PC-3 (cell line): ENCODE data around the gene PTGS1.

ENCODE experiments used
- EZH2phosphoT487 ChIP-seq: fragments of 300-600 bp; sonication (generic); IDR thresholded peaks from 2 replicates; pipeline ENCODE4 v1.6.1; 2018; ENCODE audit warnings: mild to moderate bottlenecking, antibody characterized with exemption, low read length, borderline replicate concordance
- TF ChIP-seq, protein P1 (sequence below): fragments of 300-600 bp; sonication (generic); conservative IDR thresholded peaks from 2 replicates; pipeline ENCODE4 v1.5.1; 2017; ENCODE audit warnings: antibody characterized with exemption, low read depth, mild to moderate bottlenecking, low read length

DNA sequence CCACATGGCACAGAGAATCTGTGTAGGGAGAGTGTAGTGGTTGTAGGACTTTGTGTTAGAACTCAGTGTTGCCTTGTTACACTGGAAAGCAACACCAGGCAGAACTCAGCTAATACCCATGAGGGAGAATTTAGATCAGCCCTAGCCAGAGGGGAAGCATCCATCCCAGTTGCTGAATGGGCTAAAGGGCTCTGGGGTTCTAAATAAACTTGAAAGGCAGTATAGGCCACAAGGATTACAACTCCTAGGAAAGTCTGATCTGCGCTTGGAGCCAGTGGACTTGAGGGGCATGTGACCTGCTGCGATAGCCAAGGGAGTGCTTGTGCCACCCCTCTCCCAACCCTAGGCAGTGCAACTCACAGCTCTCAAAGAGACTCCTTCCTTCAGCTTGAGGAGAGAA lies 26.9 kb downstream of the PTGS1 start:
- TF ChIP-seq, protein P1, sequence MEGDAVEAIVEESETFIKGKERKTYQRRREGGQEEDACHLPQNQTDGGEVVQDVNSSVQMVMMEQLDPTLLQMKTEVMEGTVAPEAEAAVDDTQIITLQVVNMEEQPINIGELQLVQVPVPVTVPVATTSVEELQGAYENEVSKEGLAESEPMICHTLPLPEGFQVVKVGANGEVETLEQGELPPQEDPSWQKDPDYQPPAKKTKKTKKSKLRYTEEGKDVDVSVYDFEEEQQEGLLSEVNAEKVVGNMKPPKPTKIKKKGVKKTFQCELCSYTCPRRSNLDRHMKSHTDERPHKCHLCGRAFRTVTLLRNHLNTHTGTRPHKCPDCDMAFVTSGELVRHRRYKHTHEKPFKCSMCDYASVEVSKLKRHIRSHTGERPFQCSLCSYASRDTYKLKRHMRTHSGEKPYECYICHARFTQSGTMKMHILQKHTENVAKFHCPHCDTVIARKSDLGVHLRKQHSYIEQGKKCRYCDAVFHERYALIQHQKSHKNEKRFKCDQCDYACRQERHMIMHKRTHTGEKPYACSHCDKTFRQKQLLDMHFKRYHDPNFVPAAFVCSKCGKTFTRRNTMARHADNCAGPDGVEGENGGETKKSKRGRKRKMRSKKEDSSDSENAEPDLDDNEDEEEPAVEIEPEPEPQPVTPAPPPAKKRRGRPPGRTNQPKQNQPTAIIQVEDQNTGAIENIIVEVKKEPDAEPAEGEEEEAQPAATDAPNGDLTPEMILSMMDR, result no peak
- no peak for TF ChIP-seq EZH2phosphoT487
